Activated effector memory CD4-positive, alpha-beta T cell treated with anti-CD3 and anti-CD28 coated beads, Interleukin-2, amount 50 U/mL, for 16 hours (primary cell): ENCODE measurements around the gene CARD11.
"Not testable (repeated sequence)": the region's sequence is repeated elsewhere in the genome, so short reads cannot be mapped to it uniquely, and the experiment has no call there.

ENCODE experiments used
- DNase-seq: peaks from one replicate; pipeline ENCODE4 v3.0.0-alpha.2; 2020

CARD11 gene

GRCh38 chr7:2923291-2923781 is 120.3 kb downstream of the CARD11 start:
- DNase-seq, result no peak

GRCh38 chr7:2922866-2923265 is 120.8 kb downstream of the CARD11 start:
- no peak for DNase-seq

- no peak for DNase-seq
Observed at GRCh38 chr7:2922348-2922691, 121.3 kb downstream of the CARD11 start.

GRCh38 chr7:2921653-2922347 is 121.9 kb downstream of the CARD11 start:
- no peak for DNase-seq

- DNase-seq, result no peak
Observed at GRCh38 chr7:2920956-2921652, 122.6 kb downstream of the CARD11 start.

- not testable (repeated sequence) for DNase-seq
Observed at GRCh38 chr7:2920480-2920879, 123.2 kb downstream of the CARD11 start.

GRCh38 chr7:2920041-2920440 is 123.6 kb downstream of the CARD11 start:
- DNase-seq, result no peak

- no peak for DNase-seq
Observed at GRCh38 chr7:2919256-2919655, 124.4 kb downstream of the CARD11 start.

GRCh38 chr7:2918406-2918805 is 125.3 kb downstream of the CARD11 start:
- DNase-seq, result no peak

GRCh38 chr7:2915023-2915422 is 128.6 kb downstream of the CARD11 start:
- DNase-seq, result no peak

GRCh38 chr7:2913760-2914387 is 129.8 kb downstream of the CARD11 start:
- DNase-seq, result no peak

GRCh38 chr7:2912684-2913439 is 130.8 kb downstream of the CARD11 start:
- no peak for DNase-seq

GRCh38 chr7:2911466-2911865 is 132.2 kb downstream of the CARD11 start:
- DNase-seq, result no peak

GRCh38 chr7:2909471-2910039 is 134.1 kb downstream of the CARD11 start:
- no peak for DNase-seq

GRCh38 chr7:2909043-2909442 is 134.6 kb downstream of the CARD11 start:
- DNase-seq, result no peak

- DNase-seq, result no peak
Observed at GRCh38 chr7:2908103-2908683, 135.5 kb downstream of the CARD11 start.

GRCh38 chr7:2906197-2906931 is 137.3 kb downstream of the CARD11 start:
- DNase-seq, result no peak

GRCh38 chr7:2905500-2905899 is 138.2 kb downstream of the CARD11 start:
- no peak for DNase-seq

GRCh38 chr7:2905027-2905426 is 138.6 kb downstream of the CARD11 start:
- DNase-seq, result no peak

- DNase-seq, result no peak
Observed at GRCh38 chr7:2904202-2904601, 139.5 kb downstream of the CARD11 start.

- DNase-seq, result no peak
Observed at GRCh38 chr7:2903682-2904162, 139.9 kb downstream of the CARD11 start.

GRCh38 chr7:2897023-2897422 is 146.6 kb downstream of the CARD11 start:
- no peak for DNase-seq
